ENCODE results near the gene EBF3.
"Not testable (repeated sequence)": the region's sequence is repeated elsewhere in the genome, so short reads cannot be mapped to it uniquely, and the experiment has no call there.

Gene EBF3

DNA sequence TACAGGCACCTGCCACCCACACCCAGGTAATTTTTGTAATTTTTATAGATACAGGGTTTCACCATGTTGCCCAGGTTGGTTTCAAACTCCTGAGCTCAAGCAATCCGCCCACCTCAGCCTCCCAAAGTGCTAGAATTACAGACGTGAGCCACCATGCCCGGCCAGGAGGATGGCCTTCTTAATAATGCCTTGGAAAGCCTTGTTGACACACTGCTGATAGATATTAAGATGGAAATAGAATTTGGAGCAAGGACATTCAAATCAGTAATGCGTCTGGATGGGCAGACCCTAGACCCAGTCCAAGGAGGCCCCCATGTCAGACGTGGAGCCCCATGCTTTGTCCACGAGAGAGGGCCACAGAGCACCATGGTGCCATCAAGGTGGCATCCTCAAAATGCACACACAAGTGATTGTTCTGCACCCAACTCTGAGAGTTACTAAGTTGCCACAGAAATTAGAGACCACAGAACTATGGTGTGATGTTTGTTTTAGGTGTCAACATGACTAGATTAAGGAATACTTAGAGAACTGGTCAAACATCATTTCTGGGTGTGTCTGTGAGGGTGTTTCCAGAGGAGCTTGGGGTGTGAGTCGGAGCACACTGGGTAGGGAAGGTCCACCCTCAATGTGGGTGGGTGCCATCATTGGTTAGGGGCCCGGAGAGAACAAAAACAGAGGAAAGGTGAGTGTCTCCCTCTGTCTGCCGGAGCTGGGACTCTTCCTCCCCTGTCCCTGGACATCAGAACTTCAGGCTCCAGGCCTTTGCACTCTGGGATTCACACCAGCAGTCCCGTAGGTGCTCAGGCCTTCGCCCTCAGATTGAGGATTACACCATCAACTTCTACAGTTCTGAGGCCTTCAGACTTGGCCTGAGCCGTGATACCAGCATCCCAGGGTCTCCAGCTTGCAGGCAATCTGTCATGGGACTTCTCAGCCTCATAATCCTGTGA, 34.5 kb downstream of the EBF3 start:
- DNase-seq (ENCODE audit: low spot score) = no peak

DNA sequence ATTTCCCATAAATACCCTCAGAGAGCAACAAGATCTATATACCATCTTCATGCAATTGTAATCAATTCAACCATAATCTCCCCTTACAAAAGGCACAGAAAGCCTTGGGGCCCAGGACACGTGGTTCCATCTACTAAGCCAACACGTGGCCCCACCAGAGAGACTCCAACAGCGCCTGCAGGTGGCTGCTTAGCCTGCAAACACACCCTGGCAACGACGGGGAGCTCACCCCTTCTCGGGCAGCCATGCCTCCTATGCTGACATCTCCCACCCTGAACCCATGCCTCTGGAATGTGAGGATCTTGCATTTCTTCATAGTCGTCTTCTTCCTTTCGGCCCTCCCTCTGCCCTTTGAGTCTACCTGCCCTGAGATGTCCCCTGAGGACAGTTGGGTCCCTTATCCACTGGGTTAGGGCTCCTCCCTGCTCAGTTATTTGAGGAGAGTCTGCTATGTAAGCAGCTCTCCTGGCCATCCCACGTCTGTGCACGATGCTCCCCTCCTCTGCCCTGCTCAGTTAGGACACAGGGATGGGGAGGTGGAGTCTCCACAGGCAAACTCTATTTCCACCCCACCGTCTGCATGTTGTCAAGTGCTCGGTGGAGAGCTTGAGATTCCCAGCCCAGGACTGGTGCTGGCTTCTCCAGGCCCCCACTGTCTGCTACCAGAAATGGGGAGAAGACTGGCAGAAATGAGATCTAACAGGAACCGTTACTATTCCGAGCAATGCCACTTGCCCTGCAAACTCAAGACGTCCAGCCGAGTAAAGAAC, 36.5 kb downstream of the EBF3 start:
- no peak for DNase-seq (ENCODE audit: low spot score)

DNA sequence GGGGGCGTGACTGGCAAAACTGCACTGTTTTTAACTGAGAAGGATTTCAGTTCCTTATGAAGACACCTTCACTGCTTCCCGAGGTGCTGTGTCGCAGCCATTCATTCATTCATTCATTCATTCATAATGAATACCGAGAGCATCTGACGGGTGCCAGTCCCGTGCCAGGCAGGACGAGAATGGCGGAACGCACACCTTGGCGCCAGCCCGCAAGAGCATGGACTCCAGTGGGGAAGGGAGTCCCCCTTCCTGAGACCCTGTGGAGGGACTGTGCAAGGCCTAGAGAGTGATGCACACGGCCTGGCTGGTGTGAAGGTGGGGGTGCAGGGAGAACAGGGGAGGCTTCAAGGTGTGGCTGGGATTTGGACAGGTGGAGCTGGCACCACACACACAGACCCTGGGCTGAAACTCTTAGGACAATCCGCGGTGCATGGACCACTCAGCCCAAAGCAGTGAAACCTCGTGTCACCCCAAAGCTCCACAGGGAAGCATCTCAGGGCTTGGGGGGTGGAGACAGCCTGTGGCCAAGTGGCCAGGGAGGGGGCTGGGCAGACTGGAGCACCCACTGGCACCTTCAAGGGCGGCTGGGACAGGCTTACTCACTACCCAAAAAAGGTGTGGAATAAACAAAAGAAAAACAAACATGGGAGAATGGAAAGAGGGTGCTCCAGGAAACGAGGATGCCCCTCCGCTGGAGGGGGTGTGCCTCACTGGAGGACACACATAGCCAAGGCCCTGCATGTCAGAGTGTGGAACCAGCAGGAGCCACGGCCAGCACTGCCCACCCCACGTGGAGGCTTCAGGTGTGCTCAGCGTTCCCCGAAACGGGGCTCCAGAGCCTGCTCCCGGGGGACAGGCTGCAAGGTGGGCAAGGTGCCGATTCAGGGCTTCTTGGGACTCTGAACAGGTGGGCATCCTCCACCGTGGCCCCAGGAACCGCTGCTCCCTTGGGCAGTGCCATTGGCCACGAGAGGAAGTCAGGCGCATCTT, 37.7 kb downstream of the EBF3 start:
- no peak for DNase-seq (ENCODE audit: low spot score)

DNA sequence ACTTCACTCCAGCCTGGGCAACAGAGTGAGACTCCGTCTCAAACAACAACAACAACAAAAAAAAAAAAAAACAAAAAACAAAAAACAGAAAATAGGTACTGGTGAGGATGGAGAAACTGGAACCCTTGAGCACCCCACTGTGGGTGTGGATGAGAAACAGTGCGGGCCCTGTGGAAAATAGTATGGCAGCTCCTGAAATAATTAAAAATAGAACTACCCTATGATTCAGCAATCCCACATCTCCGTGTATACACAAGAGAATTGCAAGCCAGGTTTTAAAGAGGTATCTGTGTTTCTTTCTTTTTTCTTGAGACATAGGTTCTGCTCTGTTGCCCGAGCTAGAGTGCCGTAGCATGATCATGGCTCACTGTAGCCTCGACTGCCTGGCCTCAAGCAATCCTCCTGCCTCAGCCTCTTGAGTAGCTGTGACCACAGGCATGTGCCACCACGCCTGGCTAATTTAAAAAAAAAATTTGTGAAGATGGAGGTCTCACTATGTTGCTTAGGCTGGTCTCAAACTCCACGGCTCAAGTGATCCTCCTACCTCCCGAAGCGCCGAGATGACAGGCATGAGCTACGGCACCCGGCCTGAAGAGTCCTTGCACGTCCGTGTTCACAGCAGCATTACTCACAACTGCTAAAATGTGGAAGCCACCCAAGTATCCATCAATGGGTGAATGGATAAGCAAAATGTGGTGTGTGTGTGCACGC, 39.5 kb downstream of the EBF3 start:
- no peak for DNase-seq (ENCODE audit: low spot score)

DNA sequence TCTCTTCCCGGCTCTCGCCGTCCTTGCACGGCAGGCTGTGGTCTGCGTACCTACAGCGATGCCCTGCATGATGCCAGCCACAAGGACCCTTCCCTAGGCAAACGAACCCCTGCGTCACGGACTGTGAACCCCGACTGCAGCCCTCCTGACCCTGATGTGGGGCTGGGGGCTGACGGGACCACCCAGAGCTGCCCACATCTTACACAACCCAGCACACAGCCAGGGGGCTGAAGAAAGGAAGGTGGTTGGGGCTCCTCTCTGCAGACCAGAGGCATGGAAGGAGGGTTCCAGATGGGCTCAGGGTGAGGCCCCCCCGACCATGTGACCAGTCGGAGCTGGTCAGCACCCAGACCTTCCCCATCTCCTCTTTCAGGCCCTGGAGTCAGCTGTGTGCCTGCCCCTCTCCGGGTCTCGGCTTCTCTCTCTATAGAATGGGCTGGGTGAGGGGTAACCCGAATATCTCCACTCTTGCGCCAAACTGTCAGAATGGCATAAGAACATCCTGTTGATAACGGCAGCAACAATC, 41.4 kb downstream of the EBF3 start:
- no peak for DNase-seq (ENCODE audit: low spot score)

DNA sequence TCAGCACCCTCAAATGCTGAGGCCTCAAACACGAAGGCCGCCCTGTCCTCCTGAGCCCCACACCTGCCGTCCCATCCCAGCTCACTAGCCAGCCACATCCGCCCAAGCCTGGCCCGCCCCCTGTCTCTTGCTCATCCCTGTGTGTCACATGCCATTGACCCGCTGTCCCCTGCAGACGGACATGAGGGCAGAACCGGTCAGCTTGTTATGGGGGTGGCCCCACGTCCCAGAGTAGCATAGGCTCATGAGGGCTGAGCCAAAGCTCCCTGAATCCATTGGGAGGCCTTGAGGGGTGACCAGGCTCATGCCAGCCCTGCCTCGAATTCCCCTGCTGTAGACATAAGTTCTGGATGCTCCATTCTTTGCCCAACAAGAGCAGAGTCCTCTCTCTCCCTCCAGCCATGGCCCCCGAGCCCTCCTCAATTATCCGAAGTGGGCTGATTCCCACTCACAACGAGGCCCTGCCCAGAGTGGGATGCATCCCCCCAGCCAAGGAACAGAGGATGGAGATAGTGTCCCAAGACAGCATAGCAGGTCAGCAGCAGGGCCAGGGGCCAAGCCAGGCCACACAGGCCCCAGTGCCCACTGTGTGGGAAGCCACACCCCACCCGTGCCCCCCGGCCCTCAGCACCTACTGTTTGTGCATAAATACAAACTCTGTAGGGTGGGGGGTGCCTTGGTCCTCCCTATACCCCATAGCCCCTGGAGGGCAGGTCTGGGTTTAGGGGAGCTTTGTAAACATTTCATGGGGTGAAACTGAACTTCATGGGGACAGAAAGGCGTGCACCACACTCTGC, 42.1 kb downstream of the EBF3 start:
- no peak for DNase-seq (ENCODE audit: low spot score)

DNA sequence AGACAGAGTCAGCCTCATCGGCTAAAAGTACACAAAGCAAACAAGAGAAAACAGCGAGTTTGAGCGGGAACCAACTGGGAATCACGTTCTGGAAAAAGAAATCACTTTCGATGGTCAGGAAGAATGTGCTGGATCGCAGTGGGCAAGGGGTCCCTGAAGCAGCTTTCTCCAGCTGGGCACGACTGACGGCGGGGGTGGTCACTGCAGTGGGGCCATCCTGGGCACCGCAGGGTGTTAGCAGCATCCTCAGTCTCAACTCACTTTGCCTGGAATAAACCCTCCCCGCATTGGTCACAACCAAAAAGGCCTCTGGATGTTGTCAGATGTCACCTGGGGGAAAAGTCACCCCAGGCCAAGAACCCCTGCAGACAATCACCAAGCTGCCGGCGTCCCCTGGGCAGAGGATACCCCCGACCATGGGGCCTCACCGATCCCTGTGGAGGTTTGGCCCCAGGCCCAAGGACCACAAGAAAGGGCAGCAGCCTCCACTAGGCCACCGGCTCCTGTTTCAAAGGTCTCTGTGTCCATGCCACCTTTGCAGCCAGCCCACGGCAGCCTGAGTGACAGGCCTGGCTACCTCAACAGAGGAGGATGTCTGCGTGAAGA, 42.9 kb downstream of the EBF3 start:
- no peak for DNase-seq (ENCODE audit: low spot score)

DNA sequence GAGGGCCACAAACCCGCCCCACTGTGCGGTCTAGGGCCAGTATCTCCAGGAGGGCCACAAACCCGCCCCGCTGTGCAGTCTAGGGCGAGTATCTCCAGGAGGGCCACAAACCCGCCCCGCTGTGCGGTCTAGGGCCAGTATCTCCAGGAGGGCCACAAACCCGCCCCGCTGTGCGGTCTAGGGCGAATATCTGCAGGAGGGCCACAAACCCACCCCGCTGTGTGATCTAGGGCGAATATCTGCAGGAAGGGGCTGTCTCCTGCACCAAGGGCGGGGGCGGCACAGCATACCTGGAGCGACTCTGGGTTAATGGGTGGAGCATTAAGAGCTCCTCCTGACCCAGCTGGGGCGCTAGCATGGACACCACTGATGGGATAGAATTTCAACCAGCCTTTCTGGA, 43.9 kb downstream of the EBF3 start:
- not testable (repeated sequence) for DNase-seq (ENCODE audit: low spot score)

DNA sequence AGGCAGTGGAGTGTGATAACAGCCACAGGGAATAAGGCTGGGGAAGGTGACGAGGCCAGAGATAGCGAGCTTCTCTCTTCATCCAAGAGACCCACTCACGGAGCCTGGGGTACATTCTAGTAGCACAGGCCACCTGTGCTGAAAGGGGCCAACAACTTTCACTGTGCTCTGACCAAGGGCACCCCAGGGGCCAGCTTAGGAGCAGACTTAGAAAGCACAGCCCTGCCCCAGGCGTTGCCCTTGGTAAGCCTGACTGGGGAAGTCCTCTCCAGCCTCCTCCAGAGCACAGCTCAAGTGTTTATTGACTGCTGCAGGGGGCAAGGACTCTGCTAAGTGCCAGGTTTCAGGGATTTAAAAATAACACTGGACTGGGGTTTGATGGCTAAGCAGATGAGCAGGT, 44.7 kb downstream of the EBF3 start:
- no peak for DNase-seq (ENCODE audit: low spot score)

DNA sequence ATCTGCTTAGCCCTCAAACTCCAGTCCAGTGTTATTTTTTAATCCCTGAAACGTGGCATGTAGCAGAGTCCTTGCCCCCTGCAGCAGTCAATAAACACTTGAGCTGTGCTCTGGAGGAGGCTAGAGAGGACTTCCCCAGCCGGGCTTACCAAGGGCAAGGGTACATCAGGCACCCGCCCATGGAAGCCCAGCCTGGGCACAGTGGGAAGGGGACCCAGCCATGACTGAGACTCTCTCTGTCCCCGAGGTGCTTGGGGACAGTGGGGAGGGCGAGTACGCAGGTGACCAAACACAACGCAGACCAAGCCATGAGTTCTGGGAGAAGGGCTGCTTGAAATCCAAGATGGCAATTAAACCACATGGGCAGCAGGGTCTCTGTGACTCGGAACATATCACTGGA, 45.2 kb downstream of the EBF3 start:
- DNase-seq (ENCODE audit: low spot score) = no peak

DNA sequence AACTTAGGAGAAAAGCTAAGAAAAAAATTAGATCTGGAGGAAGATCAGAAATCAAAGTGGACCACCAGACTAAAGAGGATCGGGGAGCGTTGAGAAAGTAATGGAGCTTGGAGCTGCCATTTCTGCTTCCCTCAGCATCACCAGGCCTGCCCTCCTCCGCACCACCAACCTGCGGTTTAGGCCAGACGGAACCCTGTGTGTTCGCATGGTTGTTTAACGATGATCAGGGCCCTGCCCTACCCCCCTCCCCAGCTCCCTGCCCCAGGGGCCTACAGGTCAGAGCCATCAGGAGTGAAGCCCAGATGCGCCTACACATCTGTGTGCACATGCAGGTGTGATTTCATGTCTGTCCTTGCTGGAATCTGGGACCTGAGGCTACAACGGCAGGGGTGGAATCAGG, 45.7 kb downstream of the EBF3 start:
- DNase-seq (ENCODE audit: low spot score) = no peak

DNA sequence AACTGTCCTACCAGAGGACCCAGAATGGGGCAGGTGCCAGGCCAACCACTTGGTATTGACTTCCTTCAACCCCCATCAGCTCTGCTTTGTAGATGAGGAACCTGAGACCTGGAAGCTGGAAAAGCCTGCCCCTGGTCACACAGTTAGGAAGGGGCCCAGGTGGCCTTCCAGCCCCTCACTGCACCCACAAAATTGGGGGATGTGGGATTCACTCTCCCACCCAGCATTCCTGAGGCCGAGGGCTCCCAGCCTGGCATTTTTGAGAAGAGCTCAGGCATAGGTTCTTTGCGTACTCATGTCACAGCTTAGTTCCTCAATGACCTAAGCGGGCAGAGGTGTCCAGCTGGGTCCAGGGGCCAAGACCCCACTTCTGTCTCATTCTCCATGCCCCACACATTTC, 46.1 kb downstream of the EBF3 start:
- DNase-seq (ENCODE audit: low spot score) = no peak

DNA sequence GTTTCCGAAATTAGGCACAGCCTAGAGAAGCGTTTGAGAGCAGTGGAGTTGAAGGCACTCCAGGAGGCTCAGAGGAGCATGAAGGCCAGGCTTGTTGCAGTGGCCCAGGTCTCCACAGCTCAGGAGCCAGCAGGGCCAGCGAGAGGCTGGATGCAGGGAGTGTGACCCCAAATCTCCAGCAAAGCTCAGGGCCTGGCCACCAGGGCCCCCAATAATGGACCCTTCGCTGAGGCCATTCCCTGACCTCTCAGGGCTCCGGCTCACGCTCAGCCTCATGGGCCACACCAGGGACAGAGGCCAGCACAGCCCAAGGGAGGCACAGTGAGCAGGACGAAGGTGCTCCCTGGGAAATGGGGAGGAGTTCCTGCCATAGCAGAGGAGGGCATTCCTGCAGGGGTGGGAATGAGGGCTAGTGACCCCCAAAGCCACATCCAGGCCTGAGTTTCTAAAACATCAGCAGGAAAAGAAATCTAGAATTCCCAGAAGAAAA, 47.5 kb downstream of the EBF3 start:
- DNase-seq (ENCODE audit: low spot score) = no peak

DNA sequence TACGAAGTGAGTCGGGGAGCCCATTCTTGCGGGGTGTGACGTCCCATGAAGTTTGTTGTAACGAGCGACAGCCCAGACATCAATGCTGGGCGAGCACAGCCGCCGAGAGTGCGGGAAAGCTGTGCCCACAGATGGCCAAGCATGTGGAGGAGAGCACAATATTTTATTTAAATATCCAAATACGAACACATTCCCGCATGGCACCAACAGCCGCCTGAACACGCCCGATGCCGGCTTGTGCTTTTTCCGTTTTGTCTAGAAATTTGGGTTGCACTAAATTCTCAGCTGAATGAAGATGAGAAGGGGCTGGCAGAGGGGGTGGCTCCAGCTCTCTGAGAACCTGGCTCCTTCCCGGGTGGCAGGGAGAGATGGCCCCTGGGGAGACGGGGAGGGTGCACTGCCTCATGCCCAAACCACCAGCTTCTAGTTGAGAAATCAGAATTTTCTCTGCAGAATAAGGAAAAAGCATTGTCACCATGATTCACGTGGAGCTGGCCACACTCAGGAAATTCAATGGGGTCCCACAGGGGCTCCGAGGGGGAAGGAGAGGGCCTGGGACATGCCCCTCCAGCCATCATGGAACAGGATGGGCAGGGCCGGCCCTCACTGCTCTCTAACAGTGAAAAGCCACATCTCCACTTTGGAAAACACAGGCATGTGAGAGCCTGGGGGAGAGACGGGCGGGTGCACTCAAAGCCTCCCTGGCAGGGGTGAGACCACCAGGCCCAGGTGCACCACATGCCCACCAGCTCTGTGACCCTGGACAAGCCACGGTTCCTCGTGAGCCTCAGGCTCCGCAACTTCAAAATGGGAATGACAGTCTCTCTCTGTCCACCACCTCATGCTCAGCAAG, 48.3 kb downstream of the EBF3 start:
- no peak for DNase-seq (ENCODE audit: low spot score)

DNA sequence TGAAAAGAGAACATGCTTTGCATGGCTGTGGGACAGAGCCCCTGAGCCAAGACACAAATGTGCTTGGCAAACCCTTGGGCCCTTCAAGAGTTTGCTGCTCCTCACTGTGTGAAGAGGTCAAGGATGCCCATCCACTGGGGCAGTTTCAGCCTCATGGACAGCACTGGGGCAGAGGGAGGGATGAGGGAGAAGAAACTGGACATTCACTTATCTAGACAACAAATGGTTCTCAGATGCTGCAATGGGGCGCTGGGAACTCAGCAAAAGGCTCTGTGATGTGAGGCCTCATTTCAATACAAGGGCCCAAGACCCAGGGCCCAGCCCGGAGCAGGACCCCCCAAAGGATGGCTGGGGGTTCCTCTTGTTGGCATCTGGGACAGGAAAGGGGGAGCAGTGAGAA, 49.1 kb downstream of the EBF3 start:
- no peak for DNase-seq (ENCODE audit: low spot score)

DNA sequence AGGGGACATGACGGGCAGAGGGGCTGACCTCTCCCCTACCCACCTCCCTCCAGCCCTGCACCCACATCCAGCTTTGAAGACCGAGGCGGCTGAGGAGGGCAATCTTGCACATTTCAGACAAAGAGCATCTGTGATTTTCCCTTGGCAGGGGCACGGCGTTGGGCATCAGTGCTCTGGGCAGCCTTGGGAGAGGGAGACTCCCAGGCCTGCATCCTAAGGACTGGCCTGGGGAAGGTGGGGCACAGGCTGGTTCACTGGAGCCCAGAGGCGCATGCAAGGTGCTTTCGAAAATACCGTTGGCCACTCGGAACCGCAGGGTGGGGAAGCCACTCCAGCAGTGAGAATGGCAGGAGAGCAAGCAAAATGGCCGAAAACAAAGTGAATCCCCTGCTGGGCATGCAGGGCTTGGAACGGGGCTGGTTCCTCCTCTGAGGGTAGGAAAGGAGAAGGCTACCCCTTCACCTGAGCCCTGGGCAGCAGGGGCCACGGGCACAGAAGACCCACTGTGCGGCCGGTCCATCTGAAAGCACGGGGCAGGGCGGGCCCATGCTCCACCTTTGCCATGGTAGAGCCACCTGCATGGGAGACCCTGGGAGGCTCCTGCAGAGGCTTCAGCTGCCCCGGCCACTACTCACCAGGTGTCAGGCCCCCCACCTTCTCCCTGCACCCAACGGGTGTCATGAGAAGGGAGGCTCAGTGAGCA, 49.8 kb downstream of the EBF3 start:
- no peak for DNase-seq (ENCODE audit: low spot score)

DNA sequence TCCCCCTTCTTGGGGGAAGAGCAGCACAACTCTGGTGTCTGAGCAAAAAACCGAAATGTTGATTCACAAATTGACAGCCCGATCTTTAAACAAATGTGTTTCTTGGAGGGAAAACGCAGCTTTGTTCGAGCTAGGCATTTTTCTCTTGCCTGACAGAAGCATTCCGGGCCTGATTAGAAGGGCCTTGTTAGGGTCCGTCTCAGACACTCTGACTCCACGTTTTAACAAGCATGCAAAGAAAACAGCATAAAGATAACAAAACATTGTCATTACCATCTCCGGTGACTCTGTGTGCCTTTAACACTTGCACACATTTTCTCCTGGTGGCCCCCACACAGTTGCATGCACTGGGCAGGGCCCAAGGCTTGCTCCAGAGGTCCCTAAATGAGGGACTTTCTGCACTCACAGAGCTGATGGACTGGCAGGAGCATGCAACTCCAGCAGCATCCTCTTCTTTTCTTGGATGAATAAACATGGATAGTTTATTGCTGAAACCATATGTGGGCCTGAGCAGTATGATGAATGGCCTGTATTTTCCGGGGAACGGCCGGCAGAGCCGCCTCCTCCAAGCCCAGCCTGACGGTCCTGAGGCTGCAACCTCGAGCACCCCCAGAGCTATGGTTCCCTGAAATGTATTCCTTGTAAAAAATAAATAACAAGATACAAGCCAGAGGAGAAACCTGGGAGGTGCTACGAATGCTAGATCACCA, 50.9 kb downstream of the EBF3 start:
- DNase-seq (ENCODE audit: low spot score) = no peak
